Colonic mucosa (tissue), 4 donors: Measurements from ENCODE around the gene MKNK1. TPM values are rescaled to one million over a fixed set of nuclear protein-coding genes. Genes with fewer than 3 reads are reported as not detected.
A peak's percentile ranks its signal among the peaks of the same experiment; 100 is the strongest.

Source experiments
- DNase-seq: peaks from one replicate; pipeline ENCODE4 v3.0.0-alpha.2; 2020
- H3K27ac ChIP-seq: fragments of 200-600 bp; one replicate; pipeline ENCODE4 v1.8.0; 2021
- H3K27me3 ChIP-seq: fragments of 200-600 bp; one replicate; pipeline ENCODE4 v1.8.0; 2021
- H3K36me3 ChIP-seq: fragments of 200-600 bp; one replicate; pipeline ENCODE4 v1.8.0; 2021
- H3K4me1 ChIP-seq: fragments of 200-600 bp; one replicate; pipeline ENCODE4 v1.8.0; 2021; ENCODE audit warnings: mild to moderate bottlenecking
- H3K4me3 ChIP-seq: fragments of 200-600 bp; one replicate; pipeline ENCODE4 v1.8.0; 2021
- H3K9ac ChIP-seq, 2 donors: one replicate each; pipeline ENCODE4 v1.7.0; 2013; ENCODE audit warnings: control low read depth in 2 of 2, low read depth in 2 of 2, low read length in 2 of 2
- H3K9me3 ChIP-seq: fragments of 200-600 bp; one replicate; pipeline ENCODE4 v1.8.0; 2021
- CTCF ChIP-seq: fragments of 200-600 bp; IDR thresholded peaks from one replicate; pipeline ENCODE4 v1.8.0; 2022; ENCODE audit warnings: antibody characterized with exemption, mild to moderate bottlenecking
- intact Hi-C: fragments of 100-400 bp; cut with DNase I; formaldehyde crosslinking; loops from one replicate; pipeline ENCODE4 v1.14.1; 2022
- total RNA-seq, 2 donors: library from RNA; stranded (reverse); fragmentation: NEBNext Ultra II Directional in 1 of 2; extraction: Animal tissue kit (Norgen Biotek cat#: 25700) in 1 of 2; gene quantifications; one replicate each; pipeline ENCODE4 v1.2.1, GENCODE V29; 2021
- donor health status: healthy.
- donor health status: DM: no; HTN: no; CAD: no.
- donor health status: DM: no; HTN: no; CAD: no.

The MKNK1 gene
- total RNA-seq, 2 donors from 2014 or later, result 27.0 to 36.8 TPM

GRCh38 chr1:46649764-46650163 lies 45.7 kb upstream of the MKNK1 start:
- no peak overlapping the region for H3K4me3 ChIP-seq

GRCh38 chr1:46647611-46648010 lies 43.5 kb upstream of the MKNK1 start:
- no peak for DNase-seq
- no peak overlapping the region for H3K9ac ChIP-seq
- peaks cover 6% of the 10 kb centered on the region for H3K4me1 ChIP-seq
- TF ChIP-seq CTCF, result no peak
- H3K27ac ChIP-seq, result no peak overlapping the region
- intact Hi-C loops, result no loop called here
- H3K4me3 ChIP-seq, result no peak overlapping the region
- no peaks in the 10 kb centered on the region for H3K36me3 ChIP-seq
- H3K9me3 ChIP-seq, result no peaks in the 10 kb centered on the region
- H3K27me3 ChIP-seq, result no peaks in the 10 kb centered on the region

More at GRCh38 chr1:46649764-46650163, 45.7 kb upstream of the MKNK1 start:
- intact Hi-C loops, result no loop called here
- no peak for DNase-seq
- Histone ChIP-seq H3K4me1 (no peaks in the 10 kb centered on the region), H3K36me3 (no peaks in the 10 kb centered on the region), H3K9me3 (no peaks in the 10 kb centered on the region), H3K9ac (no peak overlapping the region), H3K27ac (no peak overlapping the region), H3K27me3 (no peaks in the 10 kb centered on the region)
- no peak for TF ChIP-seq CTCF

DNA sequence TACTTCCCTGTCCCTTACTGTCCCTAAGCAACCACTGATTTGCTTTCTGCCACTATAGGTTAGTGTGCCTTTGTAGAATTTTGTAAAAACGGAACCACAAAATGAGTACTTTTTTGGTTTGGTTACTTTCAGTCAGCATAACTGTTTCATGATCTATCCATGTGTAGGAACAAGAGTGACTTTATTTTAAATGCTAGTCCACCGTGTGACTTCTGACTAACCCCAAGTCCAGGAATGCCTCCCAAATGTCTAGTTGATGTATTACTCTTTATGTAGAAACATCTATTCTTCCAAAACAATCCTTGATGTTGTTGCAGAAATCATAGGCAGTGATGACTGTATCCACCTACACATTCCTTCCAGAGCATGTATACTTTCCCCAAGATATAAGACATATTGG lies 42.8 kb upstream of the MKNK1 start:
- no peak for DNase-seq
- H3K27me3 ChIP-seq, result no peaks in the 10 kb centered on the region
- H3K36me3 ChIP-seq, result no peaks in the 10 kb centered on the region
- intact Hi-C loops, result no loop called here
- peaks cover 6% of the 10 kb centered on the region for H3K4me1 ChIP-seq
- no peak overlapping the region for H3K27ac ChIP-seq
- H3K9me3 ChIP-seq, result no peaks in the 10 kb centered on the region
- no peak overlapping the region for H3K4me3 ChIP-seq
- no peak for TF ChIP-seq CTCF
- H3K9ac ChIP-seq, result no peak overlapping the region

- intact Hi-C loops, result no loop called here
- Histone ChIP-seq H3K9ac (no peak overlapping the region), H3K27me3 (no peaks in the 10 kb centered on the region), H3K4me3 (no peak overlapping the region), H3K4me1 (peaks cover 6% of the 10 kb centered on the region), H3K36me3 (no peaks in the 10 kb centered on the region), H3K9me3 (no peaks in the 10 kb centered on the region), H3K27ac (no peak overlapping the region)
- TF ChIP-seq CTCF, result no peak
- DNase-seq, result no peak
Measured at GRCh38 chr1:46646331-46646730, 42.3 kb upstream of the MKNK1 start.

DNA sequence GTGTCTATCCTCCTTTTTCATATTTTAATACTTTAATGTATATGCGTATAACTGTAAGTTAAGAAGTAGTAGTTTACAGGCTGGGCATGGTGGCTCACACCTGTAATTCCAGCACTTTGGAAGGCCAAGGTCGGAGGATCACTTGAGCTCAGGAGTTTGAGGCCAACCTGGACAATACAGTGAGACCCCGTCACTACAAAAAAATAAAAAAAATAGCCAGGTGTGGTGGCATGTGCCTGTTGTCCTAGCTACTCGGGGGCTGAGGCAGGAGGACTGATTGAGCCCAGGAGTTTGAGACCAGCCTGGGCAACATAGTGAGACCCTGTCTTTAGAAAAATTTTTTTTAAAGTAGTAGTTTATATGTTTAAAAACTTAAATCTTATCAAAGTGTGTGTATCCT lies 41.7 kb upstream of the MKNK1 start:
- Histone ChIP-seq H3K27ac (no peak overlapping the region), H3K27me3 (no peaks in the 10 kb centered on the region), H3K9ac (no peak overlapping the region), H3K4me3 (no peak overlapping the region), H3K4me1 (peaks cover 6% of the 10 kb centered on the region), H3K9me3 (no peaks in the 10 kb centered on the region), H3K36me3 (no peaks in the 10 kb centered on the region)
- no peak for DNase-seq
- no peak for TF ChIP-seq CTCF
- intact Hi-C loops, result no loop called here

GRCh38 chr1:46643368-46643775 lies 39.3 kb upstream of the MKNK1 start:
- H3K9me3 ChIP-seq, result no peaks in the 10 kb centered on the region
- peaks cover 10% of the 10 kb centered on the region for H3K4me1 ChIP-seq
- H3K4me3 ChIP-seq, result no peak overlapping the region
- no peak overlapping the region for H3K9ac ChIP-seq
- DNase-seq, result peak; percentile 31
- H3K27me3 ChIP-seq, result no peaks in the 10 kb centered on the region
- intact Hi-C loops, result no loop called here
- peak overlapping the region; percentile 9 for H3K27ac ChIP-seq
- no peaks in the 10 kb centered on the region for H3K36me3 ChIP-seq
- no peak for TF ChIP-seq CTCF
